Measurements from ENCODE around the gene SLMAP. TPM values are rescaled to one million over a fixed set of nuclear protein-coding genes. Genes with fewer than 3 reads are reported as not detected.

Gene SLMAP
- total and polyA plus RNA-seq, 11 donors, result 96.4 to 534 (median 269) TPM

GRCh38 chr3:57952208-57952631, 196.1 kb downstream of the SLMAP start:
- Histone ChIP-seq H3K36me3 (no peaks in the 10 kb centered on the region), H3K27ac (peak overlapping the region; percentile 82 to 97 (median 92)), H3K27me3 (no peaks in the 10 kb centered on the region), H3K4me3 (no peak overlapping the region), H3K4me1 (peaks cover 8 to 57% (median 40%) of the 10 kb centered on the region in 12 donors), H3K9me3 (no peaks in the 10 kb centered on the region)
- intact Hi-C loops (cut with DNase I), result loop anchor here in 2 of 10 donors (5.0 kb wide), 2 partner anchors 55 to 215 kb away; partner anchors contain the start of gene FLNB (in 1 of the 2)
- DNase-seq, result peak in 4 of 5 donors; percentile 74 to 90 (median 81)
- ATAC-seq, result peak; percentile 80 to 89 (median 85)
- TF ChIP-seq POLR2A (IDR thresholded peaks at IDR 0.05), result no peak
- TF ChIP-seq, protein P1, sequence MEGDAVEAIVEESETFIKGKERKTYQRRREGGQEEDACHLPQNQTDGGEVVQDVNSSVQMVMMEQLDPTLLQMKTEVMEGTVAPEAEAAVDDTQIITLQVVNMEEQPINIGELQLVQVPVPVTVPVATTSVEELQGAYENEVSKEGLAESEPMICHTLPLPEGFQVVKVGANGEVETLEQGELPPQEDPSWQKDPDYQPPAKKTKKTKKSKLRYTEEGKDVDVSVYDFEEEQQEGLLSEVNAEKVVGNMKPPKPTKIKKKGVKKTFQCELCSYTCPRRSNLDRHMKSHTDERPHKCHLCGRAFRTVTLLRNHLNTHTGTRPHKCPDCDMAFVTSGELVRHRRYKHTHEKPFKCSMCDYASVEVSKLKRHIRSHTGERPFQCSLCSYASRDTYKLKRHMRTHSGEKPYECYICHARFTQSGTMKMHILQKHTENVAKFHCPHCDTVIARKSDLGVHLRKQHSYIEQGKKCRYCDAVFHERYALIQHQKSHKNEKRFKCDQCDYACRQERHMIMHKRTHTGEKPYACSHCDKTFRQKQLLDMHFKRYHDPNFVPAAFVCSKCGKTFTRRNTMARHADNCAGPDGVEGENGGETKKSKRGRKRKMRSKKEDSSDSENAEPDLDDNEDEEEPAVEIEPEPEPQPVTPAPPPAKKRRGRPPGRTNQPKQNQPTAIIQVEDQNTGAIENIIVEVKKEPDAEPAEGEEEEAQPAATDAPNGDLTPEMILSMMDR (IDR thresholded peaks at IDR 0.05), result no peak
- 20 to 35% (median 28%) methylated on average over 4 of the region's 4 CpGs for WGBS, 4 donors

DNA sequence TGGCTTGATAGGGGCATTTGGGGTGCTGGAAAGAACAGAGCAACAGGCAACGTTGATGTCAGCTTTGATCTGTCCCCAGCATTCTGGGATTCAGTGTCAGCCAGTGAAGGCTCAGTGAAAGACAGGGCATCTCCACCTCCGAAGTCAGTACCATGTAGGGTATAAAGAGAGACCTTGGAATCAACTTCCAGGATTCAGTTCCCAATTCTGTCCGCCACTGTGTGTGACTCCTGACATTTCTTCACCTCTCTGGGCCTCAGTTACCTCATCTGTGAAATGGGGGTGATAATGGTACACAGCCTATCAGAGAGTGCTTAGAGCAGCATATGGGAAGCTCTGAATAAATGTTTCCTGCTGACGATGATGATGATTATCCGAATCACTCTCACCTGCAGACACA, 196.5 kb downstream of the SLMAP start:
- intact Hi-C loops (cut with DNase I), result loop anchor here in 2 of 10 donors (5.0 kb wide), 2 partner anchors 55 to 215 kb away; partner anchors contain the start of gene FLNB (in 1 of the 2)
- DNase-seq (no peak), ATAC-seq (no peak)
- no peaks in the 10 kb centered on the region for H3K27me3 ChIP-seq
- peaks cover 8 to 59% (median 40%) of the 10 kb centered on the region in 12 donors for H3K4me1 ChIP-seq
- no peak overlapping the region for H3K4me3 ChIP-seq
- peak overlapping the region; percentile 82 to 97 (median 92) for H3K27ac ChIP-seq
- no peaks in the 10 kb centered on the region for H3K36me3 ChIP-seq
- TF ChIP-seq, protein P1 (IDR thresholded peaks at IDR 0.05), result no peak
- TF ChIP-seq POLR2A (IDR thresholded peaks at IDR 0.05), result no peak
- 81 to 87% (median 82%) methylated on average over 5 of the region's 5 CpGs for whole genome bisulfite sequencing, 4 donors
- H3K9me3 ChIP-seq, result no peaks in the 10 kb centered on the region

GRCh38 chr3:57953576-57953975, 197.5 kb downstream of the SLMAP start:
- no peaks in the 10 kb centered on the region for H3K36me3 ChIP-seq
- no peak for ATAC-seq
- no peaks in the 10 kb centered on the region for H3K27me3 ChIP-seq
- WGBS, 4 donors, result 86 to 92% (median 88%) methylated on average over 7 of the region's 7 CpGs
- H3K9me3 ChIP-seq, result no peaks in the 10 kb centered on the region
- peak overlapping the region in 11 of 12 donors; percentile 18 to 97 (median 92) for H3K27ac ChIP-seq
- DNase-seq, result no peak
- no peak overlapping the region for H3K4me3 ChIP-seq
- peaks cover 8 to 66% (median 41%) of the 10 kb centered on the region in 12 donors for H3K4me1 ChIP-seq
- TF ChIP-seq, protein P1 (IDR thresholded peaks at IDR 0.05), result no peak
- no peak for TF ChIP-seq POLR2A (IDR thresholded peaks at IDR 0.05)
- intact Hi-C loops (cut with DNase I), result loop anchor here in 2 of 10 donors (5.0 kb wide), 2 partner anchors 54 to 214 kb away; partner anchors contain the start of gene FLNB (in 1 of the 2)

- ATAC-seq, result no peak
- H3K36me3 ChIP-seq, result no peaks in the 10 kb centered on the region
- intact Hi-C loops (cut with DNase I), result no loop called here
- H3K4me1 ChIP-seq, result peaks cover under 1 to 70% (median 50%) of the 10 kb centered on the region in 12 donors
- H3K27ac ChIP-seq, result peak overlapping the region in 9 of 12 donors; percentile 17 to 49 (median 19)
- no peaks in the 10 kb centered on the region for H3K9me3 ChIP-seq
- no peaks in the 10 kb centered on the region for H3K27me3 ChIP-seq
- no peak overlapping the region for H3K4me3 ChIP-seq
- TF ChIP-seq, protein P1 (IDR thresholded peaks at IDR 0.05), result no peak
- no peak for TF ChIP-seq POLR2A (IDR thresholded peaks at IDR 0.05)
- DNase-seq, result no peak
- WGBS, 4 donors, result 57 to 70% (median 60%) methylated on average over 1 to 3 of the region's 3 CpGs
These were observed 200.2 kb downstream of the SLMAP start for GRCh38 chr3:57956119-57956832.
